HG02610 (cell line): ENCODE results near the gene LRRC26.

ENCODE experiments used
- ATAC-seq: cut with Tn5 transposase; IDR thresholded peaks from one replicate; pipeline ENCODE4 v1.9.1; 2021; ENCODE audit warnings: mild to moderate bottlenecking, moderate library complexity; ENCODE audit not compliant: unreplicated experiment

The LRRC26 gene

GRCh38 chr9:137168904-137169856 lies 671 bp downstream of the LRRC26 start:
- no peak for ATAC-seq

DNA sequence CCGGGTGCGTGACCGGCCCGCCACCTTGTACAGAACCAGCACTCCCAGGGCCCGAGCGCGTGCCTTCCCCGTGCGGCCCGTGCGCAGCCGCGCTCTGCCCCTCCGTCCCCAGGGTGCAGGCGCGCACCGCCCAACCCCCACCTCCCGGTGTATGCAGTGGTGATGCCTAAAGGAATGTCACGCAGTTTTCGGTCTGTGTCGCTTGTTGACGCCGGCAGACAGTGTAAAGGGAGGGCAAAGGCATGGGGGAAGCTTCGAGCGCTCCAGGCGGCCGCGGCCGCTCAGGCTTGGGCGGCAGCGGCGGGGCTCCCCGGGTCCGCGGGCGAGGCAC lies 1.3 kb downstream of the LRRC26 start:
- no peak for ATAC-seq

DNA sequence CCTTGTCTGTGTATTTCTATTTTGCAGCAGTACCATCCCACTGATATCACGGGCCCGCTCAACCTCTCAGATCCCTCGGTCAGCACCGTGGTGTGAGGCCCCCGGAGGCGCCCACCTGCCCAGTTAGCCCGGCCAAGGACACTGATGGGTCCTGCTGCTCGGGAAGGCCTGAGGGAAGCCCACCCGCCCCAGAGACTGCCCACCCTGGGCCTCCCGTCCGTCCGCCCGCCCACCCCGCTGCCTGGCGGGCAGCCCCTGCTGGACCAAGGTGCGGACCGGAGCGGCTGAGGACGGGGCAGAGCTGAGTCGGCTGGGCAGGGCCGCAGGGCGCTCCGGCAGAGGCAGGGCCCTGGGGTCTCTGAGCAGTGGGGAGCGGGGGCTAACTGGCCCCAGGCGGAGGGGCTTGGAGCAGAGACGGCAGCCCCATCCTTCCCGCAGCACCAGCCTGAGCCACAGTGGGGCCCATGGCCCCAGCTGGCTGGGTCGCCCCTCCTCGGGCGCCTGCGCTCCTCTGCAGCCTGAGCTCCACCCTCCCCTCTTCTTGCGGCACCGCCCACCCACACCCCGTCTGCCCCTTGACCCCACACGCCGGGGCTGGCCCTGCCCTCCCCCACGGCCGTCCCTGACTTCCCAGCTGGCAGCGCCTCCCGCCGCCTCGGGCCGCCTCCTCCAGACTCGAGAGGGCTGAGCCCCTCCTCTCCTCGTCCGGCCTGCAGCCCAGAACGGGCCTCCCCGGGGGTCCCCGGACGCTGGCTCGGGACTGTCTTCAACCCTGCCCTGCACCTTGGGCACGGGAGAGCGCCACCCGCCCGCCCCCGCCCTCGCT lies 1.9 kb downstream of the LRRC26 start:
- no peak for ATAC-seq

DNA sequence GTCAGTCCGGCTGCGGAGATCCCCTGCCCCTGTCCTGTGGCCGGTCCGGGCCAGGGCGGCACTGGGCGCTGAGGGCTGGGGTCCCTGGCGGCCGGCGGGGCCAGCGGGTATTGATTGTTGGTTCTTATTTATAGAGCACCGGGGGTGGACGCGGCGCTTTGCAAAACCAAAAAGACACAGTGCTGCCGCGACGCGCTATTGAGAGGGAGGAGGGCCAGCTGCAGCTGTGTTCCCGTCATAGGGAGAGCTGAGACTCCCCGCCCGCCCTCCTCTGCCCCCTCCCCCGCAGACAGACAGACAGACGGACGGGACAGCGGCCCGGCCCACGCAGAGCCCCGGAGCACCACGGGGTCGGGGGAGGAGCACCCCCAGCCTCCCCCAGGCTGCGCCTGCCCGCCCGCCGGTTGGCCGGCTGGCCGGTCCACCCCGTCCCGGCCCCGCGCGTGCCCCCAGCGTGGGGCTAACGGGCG lies 2.5 kb downstream of the LRRC26 start:
- ATAC-seq: no peak

- ATAC-seq: no peak
Measured at GRCh38 chr9:137166380-137167229, 3.2 kb downstream of the LRRC26 start.

DNA sequence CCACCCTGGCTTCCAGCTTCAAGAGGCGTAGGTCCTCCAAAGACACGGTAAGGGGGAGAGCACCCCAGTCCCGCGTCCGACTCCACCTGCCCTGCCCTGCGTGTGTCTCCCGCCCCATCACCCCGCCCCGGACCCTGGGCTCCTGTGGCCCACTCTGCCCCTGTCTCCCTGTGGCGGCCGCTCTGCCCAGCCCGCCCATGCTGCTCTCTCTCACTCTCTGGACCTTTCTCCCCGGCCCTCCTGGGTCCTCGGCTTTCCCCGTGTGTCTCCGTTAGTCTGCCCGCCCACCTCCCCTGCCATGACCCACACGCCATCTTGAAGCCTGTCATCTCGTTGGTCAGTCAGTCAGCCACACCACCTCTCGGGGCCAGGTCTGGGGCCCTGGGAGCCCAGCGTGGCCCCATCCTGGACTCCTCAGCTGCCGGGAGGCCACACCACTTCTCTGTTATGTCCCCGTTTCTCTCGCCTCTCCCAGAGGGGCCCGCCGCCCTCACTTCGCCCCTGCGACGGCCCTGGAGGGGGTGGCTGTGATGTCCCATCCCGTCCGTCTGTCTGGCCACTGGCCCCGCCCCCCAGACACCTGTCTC lies 4.5 kb downstream of the LRRC26 start:
- no peak for ATAC-seq

- ATAC-seq: no peak
Measured at GRCh38 chr9:137164370-137165249, 5.2 kb downstream of the LRRC26 start.

- no peak for ATAC-seq
Measured at GRCh38 chr9:137163805-137164204, 6.0 kb downstream of the LRRC26 start.

GRCh38 chr9:137163365-137163715 lies 6.5 kb downstream of the LRRC26 start:
- ATAC-seq: no peak

GRCh38 chr9:137162505-137163364 lies 7.1 kb downstream of the LRRC26 start:
- ATAC-seq: no peak

GRCh38 chr9:137161558-137162486 lies 8.0 kb downstream of the LRRC26 start:
- ATAC-seq: no peak

DNA sequence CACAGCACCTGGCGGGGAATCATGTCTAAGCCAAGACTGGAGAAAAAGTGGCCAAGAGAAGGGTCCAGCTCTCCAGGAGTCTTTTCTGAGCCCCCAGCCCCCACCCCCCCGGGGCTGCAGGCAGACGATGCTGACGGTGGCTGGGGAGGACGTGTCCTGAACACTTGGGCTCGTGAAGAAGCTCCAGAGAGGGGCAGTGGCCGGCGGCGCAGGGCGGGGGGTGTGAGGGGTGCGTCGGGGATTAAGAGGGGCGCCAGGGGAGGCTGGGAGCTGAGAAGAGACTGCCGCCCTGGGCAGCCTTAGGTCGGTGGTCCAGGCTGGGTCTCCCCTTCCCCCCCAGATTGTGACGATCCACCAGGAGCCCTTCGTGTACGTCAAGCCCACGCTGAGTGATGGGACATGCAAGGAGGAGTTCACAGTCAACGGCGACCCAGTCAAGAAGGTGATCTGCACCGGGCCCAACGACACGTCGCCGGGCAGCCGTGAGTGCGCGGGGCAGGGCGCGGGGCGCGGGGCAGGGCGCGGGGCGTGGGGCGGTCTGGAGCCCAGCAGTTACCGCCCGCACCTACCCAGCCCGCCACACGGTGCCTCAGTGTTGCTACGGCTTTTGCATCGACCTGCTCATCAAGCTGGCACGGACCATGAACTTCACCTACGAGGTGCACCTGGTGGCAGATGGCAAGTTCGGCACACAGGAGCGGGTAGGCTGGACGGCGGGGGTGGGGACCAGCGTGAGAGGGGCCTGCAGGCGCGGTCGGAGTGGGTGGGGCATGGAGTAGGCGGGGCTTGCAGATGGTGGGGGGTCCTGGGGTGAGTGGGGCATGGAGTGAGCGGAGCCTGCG lies 8.9 kb downstream of the LRRC26 start:
- no peak for ATAC-seq

DNA sequence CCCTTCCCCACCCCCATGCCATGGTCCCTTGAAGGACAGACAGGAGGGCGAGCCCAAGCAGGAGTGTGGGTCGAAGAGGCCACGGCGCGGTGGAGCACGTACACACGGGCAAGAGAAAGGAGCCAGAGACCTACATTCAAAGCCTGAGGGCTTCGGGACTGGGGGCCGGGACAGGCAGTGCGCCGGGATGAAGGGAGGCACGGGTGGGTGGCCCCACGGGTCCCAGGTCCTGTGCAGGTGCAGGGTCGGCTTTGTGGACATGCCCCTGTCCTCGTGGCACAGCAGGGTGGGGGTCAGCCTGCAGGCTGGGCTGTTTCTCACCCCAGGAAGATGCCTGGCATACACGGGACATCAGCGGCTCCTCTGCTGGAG lies 9.8 kb downstream of the LRRC26 start:
- no peak for ATAC-seq

DNA sequence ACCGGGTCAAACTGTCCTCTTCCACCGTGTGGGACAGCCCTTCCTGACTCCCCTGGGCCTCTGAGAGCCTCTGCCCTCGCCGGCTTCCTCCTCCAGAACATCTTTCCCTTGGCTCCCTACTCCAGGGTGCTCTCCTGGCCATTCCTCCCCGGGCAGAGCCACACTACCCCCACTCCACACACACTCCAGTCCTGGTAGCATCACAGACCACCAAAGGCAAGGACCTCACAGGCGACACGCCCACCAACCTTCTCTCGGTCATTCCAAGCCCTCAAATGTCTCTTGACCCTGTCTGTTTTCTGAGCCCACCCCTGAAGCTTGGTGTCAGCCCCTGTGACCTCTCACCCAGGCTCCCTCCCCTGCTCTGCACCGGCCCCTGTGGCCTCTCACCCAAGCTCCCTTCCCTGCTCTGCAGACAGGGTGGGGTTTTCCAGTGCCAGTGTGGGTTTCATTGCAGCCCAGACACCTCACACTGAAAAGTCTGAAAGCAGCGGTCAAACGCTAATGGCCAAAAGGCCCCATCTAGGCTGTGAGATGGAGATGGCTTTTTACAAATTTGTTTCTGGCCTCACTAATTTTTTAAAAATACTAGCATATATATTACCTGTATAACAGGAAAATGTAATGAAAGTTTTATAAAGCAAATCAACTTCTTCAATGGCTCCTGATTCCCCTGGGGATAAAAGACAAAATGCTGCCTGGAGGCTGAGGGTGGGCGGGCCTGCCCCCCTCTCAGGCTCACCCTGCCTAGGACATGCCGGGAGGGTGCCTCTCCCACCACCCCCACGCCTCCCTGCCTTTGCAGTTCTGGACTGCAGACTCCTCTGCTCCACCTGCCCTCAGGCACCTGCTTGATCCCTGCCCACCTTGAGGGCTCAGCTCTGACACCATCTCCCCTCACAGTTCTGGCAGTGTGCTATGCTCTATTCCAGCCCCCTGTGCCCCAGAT lies 10.5 kb downstream of the LRRC26 start:
- ATAC-seq: no peak

GRCh38 chr9:137158625-137159024 lies 11.2 kb downstream of the LRRC26 start:
- ATAC-seq: no peak
